ENCODE measurements around the gene OTOF. TPM values are rescaled to one million over a fixed set of nuclear protein-coding genes. Genes with fewer than 3 reads are reported as not detected.

OTOF gene
- total RNA-seq, 6 experiments from 2014 or later: 0.05 TPM; not detected in 5

- no peak for TF ChIP-seq CTCF (IDR thresholded peaks at IDR 0.05)
- Mint-ChIP-seq H3K9me3 (peaks cover 12% of the 10 kb centered on the region; the same call in 1 of the 2 replicates), H3K27me3 (ENCODE audit: insufficient read depth) (peaks cover 13% of the 10 kb centered on the region), H3K36me3 (ENCODE audit: low read depth) (peaks cover 6% of the 10 kb centered on the region; the same call in 1 of the 2 replicates), H3K4me1 (ENCODE audit: low read depth) (peaks cover 7% of the 10 kb centered on the region; the same call in 1 of the 2 replicates), H3K4me3 (no peak overlapping the region), H3K27ac (no peak overlapping the region)
- no peak for DNase-seq
Measured at GRCh38 chr2:26466662-26467310, 11.1 kb downstream of the OTOF start.

- Mint-ChIP-seq H3K36me3 (ENCODE audit: low read depth) (peaks cover 6% of the 10 kb centered on the region; the same call in 1 of the 2 replicates), H3K4me3 (no peak overlapping the region), H3K4me1 (ENCODE audit: low read depth) (peaks cover 7% of the 10 kb centered on the region; the same call in 1 of the 2 replicates), H3K27me3 (ENCODE audit: insufficient read depth) (peaks cover 13% of the 10 kb centered on the region), H3K9me3 (peaks cover 12% of the 10 kb centered on the region; the same call in 1 of the 2 replicates), H3K27ac (no peak overlapping the region)
- DNase-seq: no peak
- TF ChIP-seq CTCF (IDR thresholded peaks at IDR 0.05): no peak
Measured at GRCh38 chr2:26465981-26466471, 11.9 kb downstream of the OTOF start.

- Mint-ChIP-seq H3K27ac (no peak overlapping the region), H3K4me3 (no peak overlapping the region), H3K27me3 (ENCODE audit: insufficient read depth) (peaks cover 12% of the 10 kb centered on the region), H3K9me3 (peaks cover 12% of the 10 kb centered on the region; the same call in 1 of the 2 replicates), H3K36me3 (ENCODE audit: low read depth) (peaks cover 6% of the 10 kb centered on the region; the same call in 1 of the 2 replicates), H3K4me1 (ENCODE audit: low read depth) (peaks cover 7% of the 10 kb centered on the region; the same call in 1 of the 2 replicates)
- no peak for DNase-seq
- TF ChIP-seq CTCF (IDR thresholded peaks at IDR 0.05): no peak
Measured at GRCh38 chr2:26465266-26465925, 12.5 kb downstream of the OTOF start.

- Mint-ChIP-seq H3K36me3 (ENCODE audit: low read depth) (peaks cover 6% of the 10 kb centered on the region; the same call in 1 of the 2 replicates), H3K27ac (no peak overlapping the region), H3K9me3 (peaks cover 6% of the 10 kb centered on the region; the same call in 1 of the 2 replicates), H3K4me1 (ENCODE audit: low read depth) (peaks cover 7% of the 10 kb centered on the region; the same call in 1 of the 2 replicates), H3K4me3 (no peak overlapping the region), H3K27me3 (ENCODE audit: insufficient read depth) (peaks cover 12% of the 10 kb centered on the region)
- no peak for TF ChIP-seq CTCF (IDR thresholded peaks at IDR 0.05)
- no peak for DNase-seq
Measured at GRCh38 chr2:26464390-26465265, 13.3 kb downstream of the OTOF start.
